ENCODE results near the gene JAGN1. TPM values are rescaled to one million over a fixed set of nuclear protein-coding genes. Genes with fewer than 3 reads are reported as not detected.

The JAGN1 gene
- total and polyA plus RNA-seq, 2 donors (not counting 1 experiment from before 2014, with no cell fraction given), result 20.3 to 25.7 TPM

DNA sequence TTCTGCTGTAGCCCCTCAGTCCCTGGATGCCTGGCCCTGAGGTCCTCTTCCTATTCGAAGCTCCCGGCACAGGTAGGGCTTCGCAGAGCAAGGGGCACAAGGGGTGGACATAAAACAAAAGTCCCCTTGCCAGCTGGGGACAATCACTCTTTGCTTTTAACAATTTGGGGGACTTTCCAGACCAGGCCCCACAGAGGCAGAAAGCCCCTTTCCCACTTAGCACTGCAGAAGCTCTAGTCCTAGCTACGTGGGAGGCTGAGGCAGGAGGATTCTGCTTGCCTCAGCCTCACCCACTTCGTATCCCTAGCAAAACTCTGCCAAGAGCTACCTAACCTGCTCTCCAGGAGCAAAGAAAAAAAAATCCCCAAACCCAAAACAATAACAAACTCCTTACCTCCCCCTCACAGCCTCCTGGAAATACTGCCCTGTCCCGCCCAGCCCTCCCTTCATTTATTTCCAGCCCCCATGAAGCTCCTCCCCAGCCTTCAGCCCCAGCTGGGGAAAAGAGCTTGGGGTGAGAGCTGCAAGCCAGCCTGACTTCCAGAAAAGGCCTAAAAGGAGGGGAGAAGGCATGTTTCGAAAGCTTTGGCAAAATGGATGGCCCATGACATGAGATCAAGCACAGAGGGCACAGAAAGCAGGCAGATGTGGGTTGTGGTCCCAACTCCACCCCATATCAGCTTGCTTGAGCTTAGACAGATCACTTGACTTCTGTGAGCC, 10.4 kb upstream of the JAGN1 start, which contains the start of gene CIDEC:
CIDEC (minus strand) TSS at position 424 of the 720 bp plus-strand sequence. CDS start 1,767 bp downstream, outside the sequence.
- H2AFZ ChIP-seq (ENCODE audit: insufficient read depth, low read depth, low read length, poor library complexity, severe bottlenecking), result no peak within 1 kb of the TSS
- no peaks in the 10 kb centered on the region for H3K9me3 ChIP-seq (ENCODE audit: control extremely low read depth in 1 of 3, control insufficient read depth in 2 of 3, insufficient read depth in 1 of 3, low read length in 2 of 3)
- H3K27me3 Mint-ChIP-seq, result peaks cover 14% of the 10 kb centered on the region
- CTCF ChIA-PET, result no interaction called here
- H3K4me1 ChIP-seq (ENCODE audit: control insufficient read depth in 2 of 2, insufficient read depth in 2 of 2, low read length in 2 of 2), result no peaks in the 10 kb centered on the region
- no peaks in the 10 kb centered on the region for H3K79me2 ChIP-seq (ENCODE audit: control insufficient read depth, insufficient read depth, low read length)
- no peaks in the 10 kb centered on the region for H3K36me3 ChIP-seq (replicated peaks in 1 of 2; ENCODE audit: control extremely low read depth in 1 of 2, control insufficient read depth in 1 of 2, extremely low read depth in 1 of 2, insufficient read depth in 2 of 2, low read length in 1 of 2)
- no peak within 1 kb of the TSS for H3K4me3 ChIP-seq (ENCODE audit: control extremely low read depth in 1 of 5, extremely low read depth in 1 of 5, insufficient read depth in 1 of 5, low read depth in 2 of 5, low read length in 4 of 5)
- no peak within 1 kb of the TSS for H3K9ac ChIP-seq (ENCODE audit: low read length)
- ATAC-seq (ENCODE audit: low read depth), result no peak
- TF ChIP-seq EZH2 (IDR thresholded peaks at IDR 0.05; ENCODE audit: borderline replicate concordance, insufficient read depth, low read depth, low read length, poor library complexity, severe bottlenecking), result no peak
- TF ChIP-seq, protein P1, sequence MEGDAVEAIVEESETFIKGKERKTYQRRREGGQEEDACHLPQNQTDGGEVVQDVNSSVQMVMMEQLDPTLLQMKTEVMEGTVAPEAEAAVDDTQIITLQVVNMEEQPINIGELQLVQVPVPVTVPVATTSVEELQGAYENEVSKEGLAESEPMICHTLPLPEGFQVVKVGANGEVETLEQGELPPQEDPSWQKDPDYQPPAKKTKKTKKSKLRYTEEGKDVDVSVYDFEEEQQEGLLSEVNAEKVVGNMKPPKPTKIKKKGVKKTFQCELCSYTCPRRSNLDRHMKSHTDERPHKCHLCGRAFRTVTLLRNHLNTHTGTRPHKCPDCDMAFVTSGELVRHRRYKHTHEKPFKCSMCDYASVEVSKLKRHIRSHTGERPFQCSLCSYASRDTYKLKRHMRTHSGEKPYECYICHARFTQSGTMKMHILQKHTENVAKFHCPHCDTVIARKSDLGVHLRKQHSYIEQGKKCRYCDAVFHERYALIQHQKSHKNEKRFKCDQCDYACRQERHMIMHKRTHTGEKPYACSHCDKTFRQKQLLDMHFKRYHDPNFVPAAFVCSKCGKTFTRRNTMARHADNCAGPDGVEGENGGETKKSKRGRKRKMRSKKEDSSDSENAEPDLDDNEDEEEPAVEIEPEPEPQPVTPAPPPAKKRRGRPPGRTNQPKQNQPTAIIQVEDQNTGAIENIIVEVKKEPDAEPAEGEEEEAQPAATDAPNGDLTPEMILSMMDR (IDR thresholded peaks at IDR 0.05), result no peak
- H3K4me1 Mint-ChIP-seq, result no peaks in the 10 kb centered on the region
- POLR2A ChIA-PET, result no interaction called here
- no peak within 1 kb of the TSS for H3K27ac ChIP-seq (ENCODE audit: low read length in 2 of 2)
- WGBS (ENCODE audit: insufficient coverage), result 85% methylated on average over 6 of the region's 7 CpGs
- no peak for DNase-seq
- no peaks in the 10 kb centered on the region for H3K9me3 Mint-ChIP-seq (ENCODE audit: insufficient read depth)
- H4K20me1 ChIP-seq (ENCODE audit: control insufficient read depth, insufficient read depth, low read length, poor library complexity, severe bottlenecking), result no peaks in the 10 kb centered on the region
- H3K27me3 ChIP-seq (replicated peaks in 1 of 4; ENCODE audit: control extremely low read depth in 1 of 4, control insufficient read depth in 3 of 4, insufficient read depth in 4 of 4, low read length in 3 of 4), result no peaks in the 10 kb centered on the region
- no peak within 1 kb of the TSS for H3K4me2 ChIP-seq (replicated peaks; ENCODE audit: low read depth, low read length, poor library complexity, severe bottlenecking)
- intact Hi-C loops (cut with micrococcal nuclease), result no loop called here
- H3K4me3 Mint-ChIP-seq, result no peak within 1 kb of the TSS
- no peak within 1 kb of the TSS for H3K27ac Mint-ChIP-seq

DNA sequence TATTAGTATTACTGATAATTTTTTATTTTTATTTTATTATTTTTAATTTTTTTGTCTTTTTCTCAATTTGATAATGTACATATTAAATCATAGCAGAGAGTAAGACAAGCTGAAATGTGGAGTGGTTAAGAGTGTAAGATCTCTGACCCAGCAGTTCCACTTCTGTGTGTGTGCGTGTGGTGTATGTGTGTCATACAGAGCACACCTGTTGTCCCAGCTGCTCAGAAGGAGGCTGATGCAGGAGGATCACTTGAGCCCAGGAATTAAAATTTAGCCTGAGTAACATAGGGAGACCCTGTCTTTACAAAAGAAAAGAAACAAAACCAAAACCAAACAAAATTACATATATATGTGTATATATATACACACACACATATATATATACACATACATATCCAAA, 9.0 kb upstream of the JAGN1 start:
- CTCF ChIA-PET, result no interaction called here
- H3K4me1 Mint-ChIP-seq, result no peaks in the 10 kb centered on the region
- H3K4me3 ChIP-seq (ENCODE audit: control extremely low read depth in 1 of 5, extremely low read depth in 1 of 5, insufficient read depth in 1 of 5, low read depth in 2 of 5, low read length in 4 of 5), result no peak overlapping the region
- no peak overlapping the region for H3K4me3 Mint-ChIP-seq
- H2AFZ ChIP-seq (ENCODE audit: insufficient read depth, low read depth, low read length, poor library complexity, severe bottlenecking), result no peak overlapping the region
- H3K79me2 ChIP-seq (ENCODE audit: control insufficient read depth, insufficient read depth, low read length), result no peaks in the 10 kb centered on the region
- DNase-seq, result no peak
- H3K9ac ChIP-seq (ENCODE audit: low read length), result no peak overlapping the region
- H3K4me1 ChIP-seq (ENCODE audit: control insufficient read depth in 2 of 2, insufficient read depth in 2 of 2, low read length in 2 of 2), result no peaks in the 10 kb centered on the region
- H3K27ac ChIP-seq (ENCODE audit: low read length in 2 of 2), result no peak overlapping the region
- no peaks in the 10 kb centered on the region for H3K9me3 ChIP-seq (ENCODE audit: control extremely low read depth in 1 of 3, control insufficient read depth in 2 of 3, insufficient read depth in 1 of 3, low read length in 2 of 3)
- no peak overlapping the region for H3K4me2 ChIP-seq (replicated peaks; ENCODE audit: low read depth, low read length, poor library complexity, severe bottlenecking)
- 80% methylated on average over 1 of the region's 1 CpG for WGBS (ENCODE audit: insufficient coverage)
- H3K27me3 Mint-ChIP-seq, result peaks cover 8% of the 10 kb centered on the region
- intact Hi-C loops (cut with micrococcal nuclease), result no loop called here
- ATAC-seq (ENCODE audit: low read depth), result no peak
- no peaks in the 10 kb centered on the region for H3K36me3 ChIP-seq (replicated peaks in 1 of 2; ENCODE audit: control extremely low read depth in 1 of 2, control insufficient read depth in 1 of 2, extremely low read depth in 1 of 2, insufficient read depth in 2 of 2, low read length in 1 of 2)
- TF ChIP-seq, protein P1 (IDR thresholded peaks at IDR 0.05), result no peak
- TF ChIP-seq EZH2 (IDR thresholded peaks at IDR 0.05; ENCODE audit: borderline replicate concordance, insufficient read depth, low read depth, low read length, poor library complexity, severe bottlenecking), result no peak
- no peak overlapping the region for H3K27ac Mint-ChIP-seq
- no peaks in the 10 kb centered on the region for H3K27me3 ChIP-seq (replicated peaks in 1 of 4; ENCODE audit: control extremely low read depth in 1 of 4, control insufficient read depth in 3 of 4, insufficient read depth in 4 of 4, low read length in 3 of 4)
- H3K9me3 Mint-ChIP-seq (ENCODE audit: insufficient read depth), result no peaks in the 10 kb centered on the region
- H4K20me1 ChIP-seq (ENCODE audit: control insufficient read depth, insufficient read depth, low read length, poor library complexity, severe bottlenecking), result no peaks in the 10 kb centered on the region
- POLR2A ChIA-PET, result no interaction called here

Measured in B cell (primary cell).